ENCODE measurements around the gene RAB27A.
"Not testable (repeated sequence)": the region's sequence is repeated elsewhere in the genome, so short reads cannot be mapped to it uniquely, and the experiment has no call there.

RAB27A gene

GRCh38 chr15:55281517-55282228 is 7.9 kb downstream of the RAB27A start:
- no peak for DNase-seq (ENCODE audit: low read depth in 2 of 2)

- not testable (repeated sequence) for DNase-seq (ENCODE audit: low read depth in 2 of 2)
Observed at GRCh38 chr15:55280589-55280988, 9.0 kb downstream of the RAB27A start.

- DNase-seq (ENCODE audit: low read depth in 2 of 2) = peak; percentile 41 to 43
Observed at GRCh38 chr15:55279746-55280351, 9.8 kb downstream of the RAB27A start.

- DNase-seq (ENCODE audit: low read depth in 2 of 2) = no peak
Observed at GRCh38 chr15:55279100-55279745, 10.4 kb downstream of the RAB27A start.

- no peak for DNase-seq (ENCODE audit: low read depth in 2 of 2)
Observed at GRCh38 chr15:55277715-55278114, 11.9 kb downstream of the RAB27A start.

GRCh38 chr15:55277116-55277564 is 12.5 kb downstream of the RAB27A start:
- DNase-seq (ENCODE audit: low read depth in 2 of 2) = no peak

- DNase-seq (ENCODE audit: low read depth in 2 of 2) = no peak
Observed at GRCh38 chr15:55276324-55276723, 13.3 kb downstream of the RAB27A start.

- no peak for DNase-seq (ENCODE audit: low read depth in 2 of 2)
Observed at GRCh38 chr15:55270291-55270690, 19.3 kb downstream of the RAB27A start.

GRCh38 chr15:55268176-55268695 is 21.4 kb downstream of the RAB27A start:
- no peak for DNase-seq (ENCODE audit: low read depth in 2 of 2)

GRCh38 chr15:55267401-55268175 is 22.0 kb downstream of the RAB27A start:
- no peak for DNase-seq (ENCODE audit: low read depth in 2 of 2)

- DNase-seq (ENCODE audit: low read depth in 2 of 2) = no peak
Observed at GRCh38 chr15:55266547-55266946, 23.1 kb downstream of the RAB27A start.

GRCh38 chr15:55260562-55261131 is 29.0 kb downstream of the RAB27A start:
- DNase-seq (ENCODE audit: low read depth in 2 of 2) = no peak

- no peak for DNase-seq (ENCODE audit: low read depth in 2 of 2)
Observed at GRCh38 chr15:55257938-55258337, 31.7 kb downstream of the RAB27A start.

GRCh38 chr15:55257012-55257670 is 32.5 kb downstream of the RAB27A start:
- no peak for DNase-seq (ENCODE audit: low read depth in 2 of 2)

- no peak for DNase-seq (ENCODE audit: low read depth in 2 of 2)
Observed at GRCh38 chr15:55256281-55257011, 33.2 kb downstream of the RAB27A start.

- no peak for DNase-seq (ENCODE audit: low read depth in 2 of 2)
Observed at GRCh38 chr15:55255714-55256113, 33.9 kb downstream of the RAB27A start.

GRCh38 chr15:55254916-55255679 is 34.5 kb downstream of the RAB27A start:
- no peak for DNase-seq (ENCODE audit: low read depth in 2 of 2)

GRCh38 chr15:55253580-55253979 is 36.0 kb downstream of the RAB27A start:
- DNase-seq (ENCODE audit: low read depth in 2 of 2) = peak in 1 of 2 experiments; percentile 15

- not testable (repeated sequence) for DNase-seq (ENCODE audit: low read depth in 2 of 2)
Observed at GRCh38 chr15:55252201-55252600, 37.4 kb downstream of the RAB27A start.

- no peak for DNase-seq (ENCODE audit: low read depth in 2 of 2)
Observed at GRCh38 chr15:55250941-55251340, 38.7 kb downstream of the RAB27A start.

Data from fibroblast of skin of left biceps (primary cell).